Neural cell (in vitro differentiated cells): ENCODE data around the gene UBD. TPM values are rescaled to one million over a fixed set of nuclear protein-coding genes. Genes with fewer than 3 reads are reported as not detected.

Experiments
- H2AFZ ChIP-seq: fragments of 200-600, 300-800 bp; sonication (generic), shearing (Covaris generic); 2 replicates; pipeline ENCODE4 v1.6.0; 2014; ENCODE audit warnings: low read depth, mild to moderate bottlenecking, antibody characterized with exemption, low read length, moderate library complexity
- H3F3A ChIP-seq: fragments of 200-600 bp; shearing (Covaris generic); 2 replicates; pipeline ENCODE4 v1.6.1; 2016; ENCODE audit warnings: mild to moderate bottlenecking, moderate library complexity, mixed read lengths, antibody characterized with exemption, low read length; ENCODE audit not compliant: insufficient read depth, poor library complexity, severe bottlenecking
- H3K27ac ChIP-seq: fragments of 200-600, 300-800 bp; sonication (generic), shearing (Covaris generic); 2 replicates; pipeline ENCODE4 v1.5.1; 2014; ENCODE audit warnings: mild to moderate bottlenecking, low read length, moderate library complexity
- H3K27me3 ChIP-seq: fragments of 300-800, 200-600 bp; sonication (generic), shearing (Covaris generic); 2 replicates; pipeline ENCODE4 v1.6.0; 2014; ENCODE audit warnings: mild to moderate bottlenecking, low read depth, low read length, moderate library complexity; ENCODE audit not compliant: insufficient read depth
- H3K36me3 ChIP-seq: fragments of 300-800, 200-600 bp; sonication (generic), shearing (Covaris generic); 2 replicates; pipeline ENCODE4 v1.5.1; 2014; ENCODE audit warnings: mild to moderate bottlenecking, antibody characterized with exemption, low read length, moderate library complexity; ENCODE audit not compliant: insufficient read depth
- H3K4me2 ChIP-seq: fragments of 300-800, 200-600 bp; sonication (generic), shearing (Covaris generic); 2 replicates; pipeline ENCODE4 v1.6.0; 2014; ENCODE audit warnings: mild to moderate bottlenecking, low read length
- H3K4me3 ChIP-seq: fragments of 300-800, 200-600 bp; sonication (generic), shearing (Covaris generic); 2 replicates; pipeline ENCODE4 v1.5.1; 2014; ENCODE audit warnings: mild to moderate bottlenecking, low read length, moderate library complexity
- H3K79me2 ChIP-seq: fragments of 200-600 bp; shearing (Covaris generic); replicated peaks from 2 replicates; pipeline ENCODE4 v1.6.0; 2014; ENCODE audit warnings: mild to moderate bottlenecking, low read length, moderate library complexity; ENCODE audit not compliant: insufficient read depth
- H3K9ac ChIP-seq: fragments of 300-800, 200-600 bp; sonication (generic), shearing (Covaris generic); 2 replicates; pipeline ENCODE4 v1.6.1; 2016; ENCODE audit warnings: mild to moderate bottlenecking, low read length, mixed read lengths
- H3K9me2 ChIP-seq: fragments of 200-600 bp; shearing (Covaris generic); 2 replicates; pipeline ENCODE4 v1.6.1; 2016; ENCODE audit warnings: mild to moderate bottlenecking, low read length, mixed read lengths; ENCODE audit not compliant: insufficient read depth
- H3K9me3 ChIP-seq: fragments of 200-600, 300-800 bp; sonication (generic), shearing (Covaris generic); 2 replicates; pipeline ENCODE4 v1.6.1; 2016; ENCODE audit warnings: mild to moderate bottlenecking, mixed run types, low read length, moderate library complexity, mixed read lengths
- H4K20me1 ChIP-seq: fragments of 200-600 bp; shearing (Covaris generic); 2 replicates; pipeline ENCODE4 v1.6.1; 2016; ENCODE audit warnings: mild to moderate bottlenecking, mixed run types; ENCODE audit not compliant: insufficient read depth
- CTCF ChIP-seq: fragments of 450-650 bp; IDR thresholded peaks from 2 replicates; pipeline ENCODE4 v1.5.1; 2014; ENCODE audit warnings: antibody characterized with exemption, mild to moderate bottlenecking, moderate library complexity; ENCODE audit not compliant: poor library complexity, severe bottlenecking
- EP300 ChIP-seq: fragments of 450-650 bp; conservative IDR thresholded peaks from 2 replicates; pipeline ENCODE4 v1.6.1; 2014; ENCODE audit warnings: antibody characterized with exemption, mild to moderate bottlenecking, moderate library complexity; ENCODE audit not compliant: poor library complexity, severe bottlenecking
- EZH2 ChIP-seq: fragments of 200-600, 300-800 bp; shearing (Covaris generic), sonication (generic); IDR thresholded peaks from 2 replicates; pipeline ENCODE4 v1.6.1; 2014; ENCODE audit warnings: antibody characterized with exemption, low read length, borderline replicate concordance, mild to moderate bottlenecking; ENCODE audit not compliant: insufficient read depth, poor library complexity, severe bottlenecking
- MXI1 ChIP-seq: fragments of 450-650 bp; conservative IDR thresholded peaks from 2 replicates; pipeline ENCODE4 v1.6.1; 2014; ENCODE audit warnings: antibody characterized with exemption, mild to moderate bottlenecking; ENCODE audit not compliant: poor library complexity, severe bottlenecking
- POLR2AphosphoS5 ChIP-seq: IDR thresholded peaks from 2 replicates; pipeline ENCODE4 v1.6.1; 2012
- RAD21 ChIP-seq: fragments of 450-650 bp; conservative IDR thresholded peaks from 2 replicates; pipeline ENCODE4 v1.6.1; 2014; ENCODE audit warnings: antibody characterized with exemption, mild to moderate bottlenecking, moderate library complexity
- SMC3 ChIP-seq: fragments of 450-650 bp; conservative IDR thresholded peaks from 2 replicates; pipeline ENCODE4 v1.6.1; 2014; ENCODE audit warnings: antibody characterized with exemption, mild to moderate bottlenecking, moderate library complexity; ENCODE audit not compliant: poor library complexity
- TAF1 ChIP-seq: IDR thresholded peaks from 2 replicates; pipeline ENCODE4 v1.6.1; 2012; ENCODE audit warnings: low read depth
- polyA plus RNA-seq: library from polyadenylated mRNA; depleted of rRNA; stranded (reverse); fragments of >200 nt; gene quantifications from 2 replicates; pipeline ENCODE4 v1.2.3, GENCODE V29; 2014
- TF ChIP-seq, protein P1 (sequence below): IDR thresholded peaks from 2 replicates; pipeline ENCODE4 v1.6.1; 2012; ENCODE audit warnings: borderline replicate concordance

The UBD gene
- polyA plus RNA-seq, 1 donor from 2014 or later, result not detected

GRCh38 chr6:29558439-29559079 lies 973 bp downstream of the UBD start:
- no peak overlapping the region for H3K9ac ChIP-seq
- no peak overlapping the region for H3K4me2 ChIP-seq
- H2AFZ ChIP-seq, result no peak overlapping the region
- H3K4me3 ChIP-seq, result no peak overlapping the region
- no peaks in the 10 kb centered on the region for H3K79me2 ChIP-seq
- H3K36me3 ChIP-seq, result no peaks in the 10 kb centered on the region
- no peaks in the 10 kb centered on the region for H3F3A ChIP-seq
- no peaks in the 10 kb centered on the region for H3K9me2 ChIP-seq
- no peaks in the 10 kb centered on the region for H3K9me3 ChIP-seq
- H3K27me3 ChIP-seq, result peaks cover 29% of the 10 kb centered on the region
- TF ChIP-seq SMC3, result no peak
- no peak for TF ChIP-seq CTCF
- no peak for TF ChIP-seq POLR2AphosphoS5
- TF ChIP-seq TAF1, result no peak
- no peak for TF ChIP-seq EP300
- TF ChIP-seq MXI1, result no peak
- TF ChIP-seq EZH2, result no peak
- TF ChIP-seq, protein P1, sequence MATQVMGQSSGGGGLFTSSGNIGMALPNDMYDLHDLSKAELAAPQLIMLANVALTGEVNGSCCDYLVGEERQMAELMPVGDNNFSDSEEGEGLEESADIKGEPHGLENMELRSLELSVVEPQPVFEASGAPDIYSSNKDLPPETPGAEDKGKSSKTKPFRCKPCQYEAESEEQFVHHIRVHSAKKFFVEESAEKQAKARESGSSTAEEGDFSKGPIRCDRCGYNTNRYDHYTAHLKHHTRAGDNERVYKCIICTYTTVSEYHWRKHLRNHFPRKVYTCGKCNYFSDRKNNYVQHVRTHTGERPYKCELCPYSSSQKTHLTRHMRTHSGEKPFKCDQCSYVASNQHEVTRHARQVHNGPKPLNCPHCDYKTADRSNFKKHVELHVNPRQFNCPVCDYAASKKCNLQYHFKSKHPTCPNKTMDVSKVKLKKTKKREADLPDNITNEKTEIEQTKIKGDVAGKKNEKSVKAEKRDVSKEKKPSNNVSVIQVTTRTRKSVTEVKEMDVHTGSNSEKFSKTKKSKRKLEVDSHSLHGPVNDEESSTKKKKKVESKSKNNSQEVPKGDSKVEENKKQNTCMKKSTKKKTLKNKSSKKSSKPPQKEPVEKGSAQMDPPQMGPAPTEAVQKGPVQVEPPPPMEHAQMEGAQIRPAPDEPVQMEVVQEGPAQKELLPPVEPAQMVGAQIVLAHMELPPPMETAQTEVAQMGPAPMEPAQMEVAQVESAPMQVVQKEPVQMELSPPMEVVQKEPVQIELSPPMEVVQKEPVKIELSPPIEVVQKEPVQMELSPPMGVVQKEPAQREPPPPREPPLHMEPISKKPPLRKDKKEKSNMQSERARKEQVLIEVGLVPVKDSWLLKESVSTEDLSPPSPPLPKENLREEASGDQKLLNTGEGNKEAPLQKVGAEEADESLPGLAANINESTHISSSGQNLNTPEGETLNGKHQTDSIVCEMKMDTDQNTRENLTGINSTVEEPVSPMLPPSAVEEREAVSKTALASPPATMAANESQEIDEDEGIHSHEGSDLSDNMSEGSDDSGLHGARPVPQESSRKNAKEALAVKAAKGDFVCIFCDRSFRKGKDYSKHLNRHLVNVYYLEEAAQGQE, result no peak
- no peak for TF ChIP-seq RAD21
- H3K27ac ChIP-seq, result no peak overlapping the region
- H4K20me1 ChIP-seq, result no peaks in the 10 kb centered on the region

DNA sequence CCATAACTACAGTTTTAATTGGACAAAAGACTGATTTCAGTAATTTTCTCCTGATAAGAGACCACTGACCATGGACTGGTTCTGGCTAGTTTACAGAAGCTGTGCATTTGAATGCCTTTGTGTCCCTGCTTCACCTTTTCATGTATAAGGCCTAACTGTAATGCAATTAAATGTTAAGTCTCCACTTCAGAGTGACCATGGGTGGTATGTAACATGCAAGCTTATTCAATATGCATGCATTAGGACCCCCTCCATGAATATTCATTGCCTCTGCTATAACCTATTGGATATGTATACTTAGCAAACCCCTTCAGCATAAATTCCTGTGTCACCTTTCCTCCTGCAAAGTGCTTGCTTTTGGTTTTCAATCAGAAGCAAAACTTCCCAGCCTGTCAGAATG lies 2.2 kb downstream of the UBD start:
- no peak overlapping the region for H3K4me3 ChIP-seq
- H2AFZ ChIP-seq, result no peak overlapping the region
- H3K79me2 ChIP-seq, result no peaks in the 10 kb centered on the region
- H3K9ac ChIP-seq, result no peak overlapping the region
- no peaks in the 10 kb centered on the region for H3K9me2 ChIP-seq
- H4K20me1 ChIP-seq, result no peaks in the 10 kb centered on the region
- no peak overlapping the region for H3K4me2 ChIP-seq
- H3K27ac ChIP-seq, result no peak overlapping the region
- peaks cover 41% of the 10 kb centered on the region for H3K27me3 ChIP-seq
- H3K36me3 ChIP-seq, result no peaks in the 10 kb centered on the region
- no peaks in the 10 kb centered on the region for H3F3A ChIP-seq
- no peaks in the 10 kb centered on the region for H3K9me3 ChIP-seq
- TF ChIP-seq, protein P1, result no peak
- TF ChIP-seq POLR2AphosphoS5 (no peak), RAD21 (no peak), EZH2 (no peak), EP300 (no peak)
